Stimulated activated CD8-positive, alpha-beta memory T cell treated with anti-CD3 and anti-CD28 coated beads, Interleukin-7, amount 100 ng/mL, for 4 hours (primary cell): ENCODE data around the gene RABGAP1.

Experiments used
- DNase-seq, 2 donors: peaks; one replicate each; pipeline ENCODE4 v3.0.0-alpha.2; 2020; ENCODE audit warnings: low read depth in 2 of 2

Gene RABGAP1

DNA sequence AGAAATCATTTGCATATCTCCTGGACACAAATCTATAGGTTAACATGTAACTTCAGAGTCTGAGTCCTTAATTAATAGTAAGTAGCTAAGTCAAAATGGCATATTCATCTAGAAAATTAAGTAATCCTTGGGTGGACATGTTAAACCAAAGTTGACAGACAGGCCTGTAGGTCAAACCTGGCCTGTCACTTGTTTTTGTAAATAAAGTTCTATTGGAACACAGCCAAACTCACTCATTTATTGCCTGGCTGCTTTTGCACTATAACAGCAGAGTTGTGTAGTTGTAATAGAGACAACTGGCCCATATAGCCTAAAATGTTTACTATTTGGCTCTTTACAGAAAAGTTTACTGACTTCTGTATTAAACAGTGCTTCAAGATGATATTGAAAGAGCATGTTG lies 68.1 kb downstream of the RABGAP1 start:
- DNase-seq: no peak

DNA sequence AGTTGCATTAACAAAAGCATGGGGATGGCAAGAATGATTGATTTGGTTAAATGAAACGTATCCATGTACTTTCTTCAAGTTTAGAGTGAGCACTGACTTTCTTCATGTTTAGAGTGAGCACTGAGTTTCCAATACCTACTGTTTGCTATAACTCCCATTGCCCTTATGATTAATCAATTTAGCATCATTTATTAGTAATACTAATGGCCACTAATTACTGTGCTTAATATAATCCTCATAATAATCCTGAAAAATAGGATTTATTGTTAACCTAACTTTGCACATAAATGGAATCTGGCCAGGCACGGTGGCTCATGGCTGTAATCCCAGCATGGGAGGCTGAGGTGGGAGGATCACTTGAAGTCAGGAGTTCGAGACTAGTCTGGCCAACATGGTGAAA lies 70.6 kb downstream of the RABGAP1 start:
- no peak for DNase-seq

DNA sequence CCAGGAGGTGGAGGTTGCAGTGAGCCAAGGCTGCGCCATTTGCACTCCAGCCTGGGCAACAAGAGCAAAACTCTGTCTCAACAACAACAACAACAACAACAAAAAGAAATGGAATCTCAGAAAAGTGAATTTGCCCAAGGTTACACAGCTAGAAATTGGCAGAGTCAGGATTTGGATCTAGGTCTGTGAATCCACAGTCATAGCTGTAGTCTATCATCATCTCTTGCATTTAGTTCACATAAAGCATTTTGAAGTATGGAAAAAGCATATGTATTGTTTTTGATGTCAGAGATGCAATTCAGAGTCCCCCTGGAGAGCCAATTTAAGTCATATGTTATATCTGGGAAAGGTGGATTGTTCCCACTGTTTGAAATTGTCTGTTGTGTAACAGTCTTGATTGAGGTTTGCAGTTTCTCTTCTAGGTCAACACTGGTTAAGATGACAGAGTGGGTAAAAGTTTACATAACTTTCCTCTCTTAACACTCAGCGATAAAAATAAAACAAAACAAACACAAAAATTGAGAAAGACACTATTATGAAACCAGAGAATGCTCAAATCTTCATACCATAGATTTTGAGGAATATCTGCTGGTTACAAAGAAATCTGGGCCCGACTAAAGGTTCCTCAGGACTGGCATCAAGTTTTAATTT lies 71.2 kb downstream of the RABGAP1 start:
- no peak for DNase-seq

DNA sequence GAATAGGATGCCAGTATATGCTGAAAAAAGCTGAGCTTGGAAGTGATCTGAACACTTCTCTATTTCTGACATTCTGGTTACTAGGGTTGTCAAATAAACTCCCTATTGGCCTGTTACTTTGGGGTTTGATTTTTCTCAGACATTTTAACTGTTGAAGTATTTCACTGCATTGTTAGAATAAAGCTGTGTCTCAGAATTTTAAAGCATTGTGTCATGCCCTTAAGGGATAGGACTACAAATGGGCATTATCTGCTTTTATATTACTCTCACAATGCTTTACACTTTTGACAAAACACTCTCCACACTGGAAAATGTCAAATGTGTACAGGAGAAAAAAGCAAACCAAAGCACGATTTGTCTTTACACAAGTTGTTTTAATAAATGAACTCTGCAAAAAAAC lies 75.8 kb downstream of the RABGAP1 start:
- no peak for DNase-seq

DNA sequence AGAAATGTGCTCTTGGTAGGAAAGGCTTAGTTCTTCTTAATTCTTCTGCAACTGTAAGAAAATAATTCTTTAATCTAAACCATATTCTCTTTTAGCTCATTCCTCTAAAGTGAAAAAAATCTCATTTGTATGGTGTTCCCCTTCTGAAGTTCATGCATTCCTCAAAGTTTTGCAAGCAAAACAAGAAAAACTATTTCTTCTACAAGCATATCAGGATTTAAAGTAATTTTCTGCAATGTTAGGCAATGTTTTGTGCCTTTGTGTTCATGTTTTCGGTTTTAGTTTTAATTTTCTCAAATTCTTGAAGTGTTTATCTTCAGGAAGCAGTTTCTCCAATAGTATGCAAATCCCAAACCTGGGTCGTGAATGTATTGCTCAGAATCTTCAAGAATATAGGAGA lies 80.0 kb downstream of the RABGAP1 start:
- no peak for DNase-seq

DNA sequence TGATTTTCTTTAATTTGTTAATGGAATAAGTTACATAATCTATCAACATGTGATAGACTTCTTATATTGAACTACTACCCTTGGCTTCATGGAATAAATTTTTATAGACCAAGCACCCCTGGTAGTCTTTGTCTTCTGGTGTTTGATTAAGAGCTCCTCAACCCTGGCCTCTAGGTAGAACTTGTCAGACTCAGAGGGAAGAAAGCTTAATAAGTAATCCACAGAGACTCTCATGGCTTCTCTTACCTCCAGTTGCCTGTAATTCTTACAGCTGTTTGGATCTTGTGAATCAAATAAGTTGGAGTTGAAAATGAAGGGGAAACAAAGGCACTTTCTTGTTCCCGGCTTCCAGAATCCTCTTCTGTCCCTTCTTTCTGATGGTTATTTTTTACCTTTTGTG lies 85.6 kb downstream of the RABGAP1 start:
- no peak for DNase-seq

DNA sequence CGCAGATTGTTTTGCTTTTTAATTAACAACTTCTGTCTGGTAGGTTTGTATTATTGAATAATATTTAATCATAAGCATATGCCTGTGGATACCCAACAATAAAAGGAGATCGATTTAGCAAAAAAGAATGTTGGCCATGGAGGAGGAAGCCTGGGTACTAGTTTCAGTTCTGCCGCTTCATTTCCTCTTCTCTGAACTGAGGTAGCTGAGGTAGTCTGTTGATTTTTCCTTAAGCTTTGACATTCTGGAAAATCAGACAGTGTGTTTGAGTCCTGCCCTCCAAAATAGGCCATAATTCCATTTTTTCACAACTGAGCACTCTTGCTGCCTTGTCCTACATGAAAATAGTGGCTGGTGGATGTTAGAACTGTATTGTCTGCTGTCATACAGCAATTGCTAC lies 86.7 kb downstream of the RABGAP1 start:
- no peak for DNase-seq

DNA sequence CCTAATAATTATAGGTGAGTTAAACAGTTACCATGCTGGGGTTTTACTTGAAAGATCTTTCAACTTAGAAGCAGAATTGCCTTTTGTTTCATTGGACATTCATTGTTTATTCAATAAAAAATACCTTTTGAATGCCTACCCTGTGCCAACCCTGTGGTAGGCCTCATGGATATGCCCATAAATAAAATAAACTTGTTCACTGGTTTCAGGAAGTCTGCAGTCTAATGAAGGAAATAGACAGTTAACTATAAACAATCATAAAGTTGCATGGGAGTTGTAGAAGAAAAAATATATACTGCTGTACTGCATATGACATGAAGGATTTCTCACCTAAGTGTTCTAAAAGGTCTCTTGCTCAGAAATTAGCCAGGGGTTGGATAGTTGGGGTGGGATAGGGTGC lies 87.3 kb downstream of the RABGAP1 start:
- DNase-seq: no peak

DNA sequence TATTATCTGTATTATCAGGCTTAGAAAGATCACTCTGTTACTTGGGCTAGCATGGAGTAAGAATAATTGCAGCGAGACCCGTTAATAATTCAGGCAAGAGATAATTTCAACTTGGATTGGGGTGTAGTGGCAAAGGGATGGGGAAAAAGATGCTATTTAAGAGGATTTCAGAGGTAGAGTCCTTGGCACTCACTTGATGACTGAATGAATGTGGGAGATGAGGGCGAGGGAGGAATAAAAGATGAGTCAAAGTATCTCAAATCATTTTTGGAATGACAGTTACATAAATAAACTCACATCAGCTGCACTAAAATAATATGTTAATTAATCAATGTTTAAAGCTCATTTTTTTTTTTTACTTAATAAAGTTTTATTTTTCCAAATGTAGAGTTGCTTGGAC lies 88.2 kb downstream of the RABGAP1 start:
- DNase-seq: no peak

DNA sequence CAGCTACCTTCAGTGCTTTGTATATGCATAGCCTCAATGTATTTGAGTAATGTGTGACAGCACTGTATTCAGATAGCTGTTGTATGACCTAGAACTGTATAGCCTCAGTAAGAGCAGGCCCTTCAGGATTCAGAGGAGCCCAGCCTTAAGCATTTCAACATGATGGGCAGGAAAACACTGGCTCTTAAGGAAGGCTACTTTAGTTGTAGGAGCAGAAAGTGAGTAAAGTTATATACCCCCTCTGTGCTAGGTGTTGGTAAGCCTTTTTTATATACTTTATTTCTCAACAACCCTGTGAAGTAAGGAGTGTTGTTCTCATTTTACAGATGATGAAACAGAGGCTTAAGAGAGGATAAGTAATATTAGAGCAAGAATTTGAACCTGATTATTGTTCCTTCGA lies 91.1 kb downstream of the RABGAP1 start:
- DNase-seq: no peak

DNA sequence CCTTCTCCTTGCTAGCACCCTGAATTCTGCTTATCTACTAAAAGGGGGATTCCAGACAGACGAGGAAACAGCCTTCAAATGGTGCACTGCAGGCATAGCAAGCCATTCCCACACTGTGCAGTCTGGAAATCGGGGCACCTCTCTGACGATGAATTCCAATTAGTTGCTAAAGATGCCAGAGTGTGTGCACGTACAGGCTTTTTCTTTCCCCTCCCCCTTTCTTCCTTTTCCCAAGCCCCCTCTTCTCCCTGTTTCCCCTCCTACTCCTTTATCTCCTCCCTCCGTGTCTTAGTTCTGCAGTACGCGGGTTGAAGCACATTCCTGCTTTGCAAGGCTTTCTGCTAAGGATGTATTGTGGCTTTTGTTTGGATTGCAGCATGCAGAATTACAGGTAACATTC lies 92.5 kb downstream of the RABGAP1 start, which contains the start of gene GPR21:
TSS of gene GPR21 (plus strand) at position 316 of the 400 bp plus-strand sequence. CDS start 900 bp downstream, outside the sequence.
- no peak for DNase-seq

DNA sequence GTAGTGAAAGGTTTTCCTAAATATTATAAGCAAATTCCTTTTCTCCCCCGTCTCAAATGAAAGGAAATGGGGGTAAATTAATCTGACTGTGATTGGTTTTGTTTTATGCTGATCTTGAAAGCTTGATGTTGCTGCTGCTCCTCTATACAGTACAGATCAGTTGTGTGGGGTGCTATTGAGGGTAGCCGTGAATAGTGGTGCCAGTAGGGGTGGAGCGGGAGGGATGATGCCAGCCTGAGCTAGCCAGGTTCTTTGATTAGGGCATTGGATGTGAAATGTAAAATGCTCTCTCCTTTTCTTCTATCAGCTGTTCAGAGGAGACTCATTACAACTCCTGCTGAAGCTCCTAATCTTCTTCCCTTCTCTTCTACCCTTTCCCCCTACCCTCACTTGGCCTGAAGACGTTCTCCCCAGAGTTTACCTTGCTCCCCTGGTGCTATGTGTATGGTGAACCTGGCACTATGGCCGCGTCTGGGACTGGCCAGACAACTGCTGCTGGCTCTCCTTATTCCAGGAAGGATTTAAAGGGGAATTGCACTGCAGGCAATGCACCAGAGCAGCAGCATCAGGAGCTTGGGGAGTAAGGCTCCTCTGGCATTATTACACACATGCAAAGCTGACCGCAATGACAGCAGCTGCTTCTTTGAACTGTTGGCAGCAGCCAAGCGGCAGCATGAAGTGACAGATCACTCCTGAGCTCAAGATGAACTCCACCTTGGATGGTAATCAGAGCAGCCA lies 93.2 kb downstream of the RABGAP1 start:
- DNase-seq: no peak

DNA sequence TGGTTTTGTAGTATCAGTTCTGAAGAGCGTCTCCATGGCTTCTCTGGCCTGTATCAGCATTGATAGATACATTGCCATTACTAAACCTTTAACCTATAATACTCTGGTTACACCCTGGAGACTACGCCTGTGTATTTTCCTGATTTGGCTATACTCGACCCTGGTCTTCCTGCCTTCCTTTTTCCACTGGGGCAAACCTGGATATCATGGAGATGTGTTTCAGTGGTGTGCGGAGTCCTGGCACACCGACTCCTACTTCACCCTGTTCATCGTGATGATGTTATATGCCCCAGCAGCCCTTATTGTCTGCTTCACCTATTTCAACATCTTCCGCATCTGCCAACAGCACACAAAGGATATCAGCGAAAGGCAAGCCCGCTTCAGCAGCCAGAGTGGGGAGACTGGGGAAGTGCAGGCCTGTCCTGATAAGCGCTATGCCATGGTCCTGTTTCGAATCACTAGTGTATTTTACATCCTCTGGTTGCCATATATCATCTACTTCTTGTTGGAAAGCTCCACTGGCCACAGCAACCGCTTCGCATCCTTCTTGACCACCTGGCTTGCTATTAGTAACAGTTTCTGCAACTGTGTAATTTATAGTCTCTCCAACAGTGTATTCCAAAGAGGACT lies 94.2 kb downstream of the RABGAP1 start:
- no peak for DNase-seq

DNA sequence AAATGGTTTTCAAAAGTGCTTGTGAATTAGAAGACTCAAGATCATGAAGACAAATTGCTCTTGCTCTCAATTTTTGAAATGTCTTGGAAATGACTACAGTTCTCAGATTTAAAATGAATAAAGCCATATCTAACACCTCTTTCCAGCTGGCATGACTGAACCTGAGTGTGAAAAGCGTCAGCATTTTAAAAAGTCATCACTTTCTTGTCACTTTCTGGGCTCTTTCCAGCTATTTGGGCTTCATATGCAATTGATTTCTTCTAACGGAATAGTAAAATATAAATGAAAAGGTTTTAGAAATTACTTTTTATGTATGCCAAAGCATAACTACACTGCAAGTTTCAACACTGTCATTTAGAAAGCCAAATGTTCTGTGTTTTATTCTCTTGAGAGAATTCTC lies 95.0 kb downstream of the RABGAP1 start:
- DNase-seq: no peak

DNA sequence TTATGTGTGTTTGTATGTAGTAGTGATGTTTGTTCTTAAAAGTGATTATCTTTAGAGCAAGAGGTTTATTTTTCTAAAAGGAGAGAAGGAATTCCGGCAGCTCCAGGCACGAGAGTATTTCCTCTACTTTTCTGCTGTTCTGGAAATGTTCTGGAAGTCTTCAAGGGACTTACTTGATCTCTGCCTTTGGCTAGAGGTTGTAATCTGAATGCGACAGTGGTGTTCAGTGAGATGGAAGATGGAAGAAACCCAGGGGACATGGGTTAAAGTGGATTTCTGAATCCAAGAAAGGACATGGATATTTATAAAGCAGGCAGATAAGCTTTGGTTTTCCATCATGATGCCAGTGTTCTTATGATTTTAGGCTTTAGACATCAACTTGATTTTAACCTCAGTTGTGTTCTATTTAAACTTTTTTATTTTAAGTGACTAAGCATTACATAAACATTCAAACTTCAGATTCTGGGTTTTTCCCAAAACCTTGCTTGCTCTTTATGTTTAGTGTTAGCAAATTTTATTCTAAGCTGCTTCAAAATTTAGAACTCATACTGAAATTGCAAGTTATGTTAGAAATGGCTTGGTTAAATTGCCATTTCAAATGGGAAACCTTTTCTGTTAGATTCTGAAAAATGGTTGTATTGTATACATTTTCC lies 96.2 kb downstream of the RABGAP1 start:
- DNase-seq: no peak

DNA sequence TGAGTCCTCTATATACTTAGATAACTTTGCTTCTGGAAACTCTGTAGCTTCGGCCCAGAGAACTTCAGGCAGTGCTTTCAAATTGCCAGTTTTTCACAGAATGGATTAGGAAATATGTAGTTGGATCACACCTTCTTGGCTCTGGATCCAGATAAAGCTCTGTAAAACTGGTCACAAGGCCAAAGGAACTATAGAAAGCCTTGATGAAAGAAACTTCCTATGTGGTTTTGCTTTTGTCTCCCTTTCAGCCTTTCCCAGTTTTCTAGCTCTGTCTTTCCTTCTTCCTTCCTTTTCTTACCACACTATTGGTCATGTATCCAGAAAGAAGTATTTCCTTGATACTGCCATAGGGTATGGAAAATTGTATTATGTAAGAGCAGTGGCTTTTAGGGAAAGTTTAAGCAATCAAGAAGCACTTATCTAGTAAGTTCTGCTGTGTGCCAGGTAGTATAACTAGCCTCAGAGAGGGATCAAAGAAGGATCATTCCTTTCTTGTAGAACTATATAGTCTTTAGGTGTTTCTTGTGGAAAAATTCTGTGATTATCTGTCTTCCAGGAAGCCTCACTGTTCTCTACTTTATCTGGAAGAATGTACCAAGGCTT lies 98.9 kb downstream of the RABGAP1 start:
- no peak for DNase-seq

DNA sequence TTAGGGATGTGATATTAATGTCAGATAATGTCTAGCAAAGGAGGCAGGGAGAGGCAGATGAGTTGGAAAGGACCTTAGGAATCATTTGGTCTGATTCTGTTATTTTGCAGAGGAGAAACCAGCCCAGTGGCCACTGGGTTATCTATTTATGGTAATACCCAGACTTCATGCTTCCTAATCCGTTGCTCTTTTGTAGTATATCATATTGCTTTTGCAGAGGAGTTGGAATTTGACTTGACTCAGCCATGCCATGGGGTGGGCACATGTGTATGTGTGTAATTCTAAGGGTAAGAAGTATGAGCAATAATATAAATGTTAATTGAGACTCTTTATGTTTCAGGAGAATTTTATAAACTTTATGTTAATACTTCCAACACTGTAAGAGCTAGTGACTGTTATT lies 100.0 kb downstream of the RABGAP1 start:
- DNase-seq: no peak

DNA sequence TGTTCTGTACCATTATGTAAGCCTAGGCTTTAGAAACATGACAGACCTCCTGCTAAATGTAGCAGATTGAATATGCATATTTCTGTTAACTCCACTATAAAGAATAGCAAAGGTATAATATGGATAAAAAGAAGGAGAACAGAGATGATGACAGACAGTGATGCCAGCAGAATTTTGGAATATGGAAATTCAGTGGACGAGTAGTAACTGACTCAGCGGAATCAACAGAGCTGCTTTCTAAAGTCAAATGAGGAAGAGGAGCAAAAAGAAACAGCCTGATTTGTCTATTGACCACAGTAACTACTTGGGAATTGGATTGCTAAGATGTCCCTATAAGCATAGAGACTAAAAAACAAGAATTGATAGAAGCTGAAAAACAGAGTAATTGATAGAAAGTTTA lies 100.7 kb downstream of the RABGAP1 start:
- DNase-seq: no peak

DNA sequence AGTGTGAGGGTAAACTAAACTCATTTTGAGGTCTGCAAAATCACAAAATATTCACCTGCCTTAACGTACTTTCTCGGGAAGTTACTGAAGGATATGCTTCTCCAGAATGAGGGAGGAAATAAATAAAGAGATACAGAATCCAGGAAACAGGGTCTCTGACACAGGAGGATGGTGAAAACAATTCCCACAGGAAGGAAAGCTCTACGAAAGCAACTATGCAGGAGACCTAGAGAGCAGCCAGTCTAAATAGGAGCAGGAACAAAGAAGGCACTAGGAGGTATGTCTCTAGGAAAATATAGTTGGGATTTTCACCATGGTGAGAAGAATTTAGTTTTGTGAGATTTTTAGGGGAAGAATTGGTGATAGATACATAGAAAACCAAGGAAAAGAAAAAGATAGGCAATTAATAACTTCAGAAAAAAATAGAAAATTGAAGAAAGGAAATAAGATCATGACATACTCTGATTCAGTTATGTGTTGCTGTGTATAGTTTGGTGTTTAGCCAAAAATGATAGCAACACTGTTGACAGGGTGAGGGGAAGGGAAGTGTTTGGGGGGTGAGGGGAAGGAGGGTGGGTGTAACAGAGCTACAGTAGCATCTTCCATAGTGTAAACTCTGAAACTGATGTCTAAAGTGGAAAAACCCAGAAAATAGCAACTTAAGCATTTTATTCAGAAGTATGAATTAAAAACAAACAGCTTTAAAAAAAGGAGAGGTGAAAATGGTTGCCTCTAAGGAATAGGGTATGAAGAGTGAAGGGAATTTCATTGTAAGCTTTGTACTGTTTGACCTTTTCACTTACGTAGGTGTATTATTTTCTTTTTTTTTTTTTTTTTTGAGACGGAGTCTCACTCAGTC lies 102.5 kb downstream of the RABGAP1 start:
- DNase-seq: no peak

DNA sequence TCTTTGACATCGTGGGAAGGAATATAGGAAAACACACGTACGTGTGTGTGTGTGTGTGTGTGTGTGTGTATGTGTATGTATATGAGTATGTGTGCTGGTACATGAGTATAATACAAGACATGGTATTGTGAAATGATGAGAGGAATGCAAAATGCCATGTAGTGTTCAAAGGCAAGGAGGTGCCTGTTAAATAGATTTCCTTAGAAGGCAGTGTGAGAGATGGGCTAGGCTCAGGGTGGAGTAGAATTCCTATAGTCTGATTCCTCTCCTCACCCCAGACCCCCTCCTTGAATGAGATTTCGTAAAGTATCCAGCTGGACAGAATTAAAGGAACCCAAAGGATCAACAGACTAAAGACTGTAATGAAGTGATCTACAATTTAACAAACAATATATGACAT lies 103.8 kb downstream of the RABGAP1 start:
- DNase-seq: no peak
